Measurements from ENCODE around the gene TLR4.

The TLR4 gene

DNA sequence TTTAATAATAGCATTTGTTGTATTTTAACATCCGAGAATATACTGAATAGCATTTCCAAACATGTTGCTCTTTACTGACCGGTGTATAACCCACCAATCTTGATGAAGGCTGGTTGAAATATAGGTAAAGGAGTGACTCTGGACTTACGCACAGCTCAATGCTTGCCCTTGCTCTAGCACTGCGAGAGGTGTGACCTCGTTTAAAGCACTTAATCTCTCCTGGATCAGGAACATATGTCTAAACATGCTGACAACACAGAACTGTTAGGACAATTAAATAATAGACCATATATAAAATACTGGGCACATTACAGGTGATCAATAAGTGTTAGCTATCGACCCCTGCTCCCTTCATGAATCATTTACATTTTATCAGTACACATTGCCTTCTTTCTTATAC lies 28.3 kb downstream of the TLR4 start:
- H4K20me1 ChIP-seq: no peaks in the 10 kb centered on the region; a peak in 1 of 22 replicates
- TF ChIP-seq Cebpa-rat (IDR thresholded peaks at IDR 0.05): no peak
- no peak overlapping the region for H3K4me2 ChIP-seq
- H3K27ac ChIP-seq: no peak overlapping the region
- H3K27me3 ChIP-seq: no peaks in the 10 kb centered on the region
- no peak overlapping the region for H3K9ac ChIP-seq
- H3K36me3 ChIP-seq: no peaks in the 10 kb centered on the region
- H3K9me3 ChIP-seq (replicated peaks in 1 of 11): no peaks in the 10 kb centered on the region
- H3K4me3 ChIP-seq: no peak overlapping the region
- peaks cover 0 to 37% (median 0%) of the 10 kb centered on the region in 10 experiments; a peak in 3 of 20 replicates for H3K4me1 ChIP-seq

DNA sequence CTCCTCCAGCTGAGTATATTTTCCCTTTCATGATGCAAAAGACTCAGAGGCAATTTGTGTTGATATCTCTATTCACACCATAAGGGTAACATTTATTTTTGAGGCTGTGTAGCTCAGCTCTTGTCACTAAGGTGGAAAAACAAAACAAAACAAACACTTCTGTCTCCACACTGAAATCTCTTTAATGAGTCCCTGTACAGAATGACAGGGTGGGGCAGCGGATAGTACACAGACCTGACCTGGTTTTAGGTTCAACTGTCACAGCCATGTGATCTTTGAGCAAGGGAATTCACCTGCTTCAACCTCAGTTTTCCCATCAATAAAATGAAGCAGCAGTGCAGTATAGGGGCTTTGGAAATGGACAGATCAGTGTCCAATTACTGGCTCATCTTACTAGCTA lies 29.3 kb downstream of the TLR4 start:
- Histone ChIP-seq H3K4me1 (peaks cover 0 to 34% (median 0%) of the 10 kb centered on the region in 10 experiments; a peak in 3 of 20 replicates), H3K4me3 (no peak overlapping the region), H3K27me3 (no peaks in the 10 kb centered on the region), H3K27ac (no peak overlapping the region), H3K9me3 (replicated peaks in 1 of 11) (no peaks in the 10 kb centered on the region), H3K36me3 (no peaks in the 10 kb centered on the region), H3K4me2 (peak overlapping the region in 2 of 11 experiments; percentile 9 to 47; a peak in 2 of 22 replicates), H4K20me1 (no peaks in the 10 kb centered on the region; a peak in 1 of 22 replicates), H3K9ac (no peak overlapping the region)
- TF ChIP-seq Cebpa-rat (IDR thresholded peaks at IDR 0.05): no peak

DNA sequence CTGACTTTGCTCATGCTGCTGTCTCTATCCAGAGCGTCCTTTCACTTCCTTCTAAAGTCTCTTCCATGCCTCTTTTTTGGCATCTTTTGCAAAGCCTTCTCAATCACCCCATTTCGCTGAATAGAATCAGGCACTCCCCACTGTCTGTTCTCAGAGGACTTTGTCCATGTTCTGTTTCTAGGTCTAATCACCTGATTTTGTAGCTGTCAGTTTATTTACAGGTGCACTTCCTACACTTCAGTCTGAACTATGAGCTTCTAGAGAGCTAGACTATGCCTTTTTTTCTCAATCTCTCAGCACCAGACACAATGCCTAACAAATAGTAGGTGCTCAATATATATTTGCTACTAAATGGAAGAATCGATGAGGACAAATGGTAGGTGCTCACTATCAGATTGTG lies 29.9 kb downstream of the TLR4 start:
- no peaks in the 10 kb centered on the region for H3K9me3 ChIP-seq (replicated peaks in 1 of 11)
- no peaks in the 10 kb centered on the region; a peak in 1 of 22 replicates for H4K20me1 ChIP-seq
- no peak overlapping the region for H3K4me3 ChIP-seq
- H3K9ac ChIP-seq: no peak overlapping the region
- no peak overlapping the region for H3K27ac ChIP-seq
- no peaks in the 10 kb centered on the region for H3K27me3 ChIP-seq
- no peaks in the 10 kb centered on the region for H3K36me3 ChIP-seq
- H3K4me2 ChIP-seq: peak overlapping the region in 2 of 11 experiments; percentile 9 to 47; a peak in 2 of 22 replicates
- H3K4me1 ChIP-seq: peaks cover 0 to 34% (median 0%) of the 10 kb centered on the region in 10 experiments; a peak in 3 of 20 replicates
- TF ChIP-seq Cebpa-rat (IDR thresholded peaks at IDR 0.05): no peak

DNA sequence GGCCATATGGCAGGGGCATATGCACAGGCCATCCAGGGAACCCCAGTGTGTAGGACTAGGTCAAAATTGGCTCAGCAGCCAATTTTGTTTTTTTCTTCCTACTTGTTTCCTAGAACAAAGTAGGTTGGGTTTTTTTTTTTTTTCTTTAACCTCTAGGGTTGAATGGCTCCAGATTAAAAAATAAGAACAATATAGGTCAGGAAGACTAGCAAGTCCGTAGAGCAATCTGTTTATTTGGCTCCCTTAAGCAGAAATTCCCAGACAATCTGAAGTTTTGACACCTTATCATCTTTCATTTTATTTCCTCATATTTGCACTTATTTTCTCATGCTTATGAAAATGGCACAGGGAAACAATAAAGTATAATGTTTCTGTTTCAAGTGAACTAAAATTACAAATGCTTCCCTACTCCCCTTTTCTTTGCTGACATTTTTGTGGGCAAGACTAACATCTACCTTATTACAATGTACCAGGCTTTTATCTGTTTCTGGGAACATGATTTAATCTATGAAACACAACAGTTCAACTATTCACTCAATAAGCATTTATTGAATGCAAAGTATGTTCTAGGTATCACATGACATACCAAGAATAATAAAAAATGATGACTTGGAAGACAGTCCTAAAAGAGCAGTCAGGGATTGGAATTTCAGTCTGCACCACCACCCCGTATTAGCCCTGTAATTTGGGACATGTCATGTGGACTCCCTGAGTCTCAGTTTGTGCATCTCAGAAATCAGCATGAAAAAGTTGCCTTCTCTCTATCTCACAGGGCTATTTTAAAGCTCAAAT lies 30.5 kb downstream of the TLR4 start:
- no peak overlapping the region for H3K4me2 ChIP-seq
- no peaks in the 10 kb centered on the region for H3K36me3 ChIP-seq
- no peaks in the 10 kb centered on the region for H3K9me3 ChIP-seq (replicated peaks in 1 of 11)
- H4K20me1 ChIP-seq: no peaks in the 10 kb centered on the region; a peak in 1 of 22 replicates
- no peak for TF ChIP-seq Cebpa-rat (IDR thresholded peaks at IDR 0.05)
- H3K9ac ChIP-seq: no peak overlapping the region
- H3K27me3 ChIP-seq: no peaks in the 10 kb centered on the region
- H3K4me3 ChIP-seq: no peak overlapping the region
- H3K27ac ChIP-seq: no peak overlapping the region
- H3K4me1 ChIP-seq: peaks cover 0 to 32% (median 0%) of the 10 kb centered on the region in 10 experiments; a peak in 3 of 20 replicates

DNA sequence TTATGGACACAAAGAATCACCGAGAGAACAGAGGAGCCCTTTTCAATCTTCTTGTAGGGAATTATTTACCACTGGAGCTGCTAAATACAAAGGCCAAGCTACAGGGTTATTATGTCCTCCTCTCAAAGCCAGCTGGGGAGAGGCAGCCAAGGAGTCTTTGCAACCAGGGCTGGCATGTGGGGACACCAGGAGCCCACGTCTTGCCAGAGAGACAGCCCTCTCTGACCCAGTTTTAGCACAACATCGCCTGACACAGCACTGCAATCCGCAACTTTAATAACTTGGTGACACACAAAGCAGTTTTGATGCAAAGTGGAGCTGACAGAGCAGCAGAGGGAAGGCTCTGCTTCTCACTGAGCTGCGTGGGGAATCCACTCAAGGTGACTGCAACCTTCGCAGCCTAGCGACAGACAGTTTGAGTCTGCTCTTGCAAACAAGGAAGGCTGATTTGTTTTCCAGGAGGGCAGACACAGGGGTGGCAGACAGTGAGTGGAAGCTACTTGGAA lies 33.6 kb downstream of the TLR4 start:
- TF ChIP-seq Cebpa-rat (IDR thresholded peaks at IDR 0.05): no peak
- Histone ChIP-seq H3K9me3 (replicated peaks in 1 of 11) (no peaks in the 10 kb centered on the region), H3K27me3 (peaks cover 0 to 17% (median 0%) of the 10 kb centered on the region in 11 experiments; a peak in 3 of 22 replicates)

DNA sequence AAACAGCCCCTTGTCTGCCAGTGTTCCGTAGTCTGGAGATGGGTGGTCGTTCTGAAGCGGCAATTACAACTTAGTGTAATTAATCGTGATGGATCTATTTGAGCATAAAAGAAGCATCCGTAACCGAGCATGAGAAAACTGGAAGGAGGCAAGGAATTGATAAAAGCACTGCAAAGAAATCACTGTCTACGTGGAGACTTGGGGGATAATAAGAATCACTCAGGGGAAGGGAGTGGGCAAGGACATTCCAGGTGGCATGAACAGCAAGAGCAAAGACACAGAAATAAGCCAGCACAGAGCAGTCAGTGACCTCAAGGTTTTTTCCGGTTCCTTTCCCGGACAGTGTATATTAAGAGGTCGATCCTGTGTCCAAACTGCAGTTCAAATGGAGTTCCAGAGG lies 35.0 kb downstream of the TLR4 start:
- Histone ChIP-seq H3K4me2 (no peak overlapping the region), H3K27ac (no peak overlapping the region), H3K4me1 (peaks cover 6 to 13% (median 6%) of the 10 kb centered on the region in 10 experiments; a peak in 19 of 20 replicates), H3K9ac (no peak overlapping the region), H3K4me3 (no peak overlapping the region), H3K36me3 (no peaks in the 10 kb centered on the region), H3K9me3 (replicated peaks in 1 of 11) (no peaks in the 10 kb centered on the region), H4K20me1 (peaks cover 0 to 3% (median 0%) of the 10 kb centered on the region in 11 experiments; a peak in 3 of 22 replicates), H3K27me3 (peaks cover 0 to 25% (median 0%) of the 10 kb centered on the region in 11 experiments; a peak in 3 of 22 replicates)
- TF ChIP-seq Cebpa-rat (IDR thresholded peaks at IDR 0.05): no peak

More for the DNA sequence above, 33.6 kb downstream of the TLR4 start:
- Histone ChIP-seq H3K4me1 (peaks cover 0 to 16% (median 0%) of the 10 kb centered on the region in 10 experiments; a peak in 2 of 20 replicates), H4K20me1 (no peaks in the 10 kb centered on the region; a peak in 3 of 22 replicates), H3K4me3 (no peak overlapping the region), H3K9ac (no peak overlapping the region), H3K36me3 (no peaks in the 10 kb centered on the region), H3K27ac (no peak overlapping the region), H3K4me2 (no peak overlapping the region)

DNA sequence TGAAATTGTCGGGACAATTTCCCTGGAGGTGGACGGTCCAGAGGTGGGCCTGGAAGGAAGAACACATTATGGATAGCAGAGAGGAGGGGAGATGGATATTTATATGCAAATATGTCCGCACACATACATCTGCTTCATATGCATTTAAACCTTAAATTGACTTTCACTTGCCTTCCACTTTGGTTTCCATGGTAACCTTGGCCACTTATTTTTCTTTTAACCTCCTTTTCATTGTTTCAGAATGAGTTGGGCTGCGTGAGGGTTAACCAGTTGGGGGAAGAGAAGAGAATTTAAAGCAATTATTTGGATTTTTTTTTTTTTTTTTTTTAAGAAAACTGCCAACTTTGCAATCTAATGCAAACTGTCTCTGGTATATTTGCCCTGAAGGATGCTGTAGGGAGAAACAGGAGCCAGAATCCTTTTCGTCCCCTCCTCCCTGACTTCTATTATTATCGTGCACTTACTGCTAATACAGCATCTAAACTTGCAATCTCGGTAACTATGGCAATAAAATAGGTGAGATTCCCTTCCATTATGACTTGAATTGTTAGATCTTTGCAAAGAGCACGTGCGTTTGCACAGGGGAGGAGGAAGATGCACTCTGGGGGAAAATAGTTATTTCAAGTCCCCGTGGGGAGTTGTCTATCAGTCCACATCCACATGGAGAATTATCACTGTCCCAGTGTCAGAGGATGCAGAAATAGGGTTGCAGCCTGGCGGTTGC lies 35.6 kb downstream of the TLR4 start:
- Histone ChIP-seq H3K9me3 (replicated peaks in 1 of 11) (no peaks in the 10 kb centered on the region), H3K4me2 (no peak overlapping the region), H3K4me3 (no peak overlapping the region)

DNA sequence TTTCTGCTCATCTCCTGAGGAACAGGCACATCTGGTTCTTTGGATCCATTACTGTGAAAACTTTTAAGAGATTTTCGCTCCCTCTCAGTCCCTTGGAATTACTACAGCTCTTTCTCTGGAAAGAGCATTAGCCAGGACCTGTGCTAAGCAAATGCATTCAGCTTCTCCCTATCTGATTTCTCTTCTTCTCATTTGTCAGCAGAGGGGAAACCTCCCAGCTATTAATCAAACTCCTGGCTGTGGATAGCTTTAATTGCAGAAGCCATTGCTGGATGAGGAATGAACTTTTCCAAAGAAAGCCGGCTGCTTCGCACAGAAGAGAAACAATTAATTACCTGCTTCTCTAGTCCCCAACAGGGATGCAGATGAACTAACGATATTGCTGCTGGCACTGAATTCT lies 37.9 kb downstream of the TLR4 start:
- H3K27ac ChIP-seq: no peak overlapping the region
- H4K20me1 ChIP-seq: peaks cover 0 to 11% (median 0%) of the 10 kb centered on the region in 11 experiments; a peak in 3 of 22 replicates
- no peak overlapping the region for H3K9ac ChIP-seq
- H3K36me3 ChIP-seq: no peaks in the 10 kb centered on the region
- no peak for TF ChIP-seq Cebpa-rat (IDR thresholded peaks at IDR 0.05)
- H3K9me3 ChIP-seq (replicated peaks in 1 of 11): no peaks in the 10 kb centered on the region
- no peak overlapping the region for H3K4me3 ChIP-seq
- no peak overlapping the region for H3K4me2 ChIP-seq
- H3K4me1 ChIP-seq: peaks cover 21 to 29% (median 22%) of the 10 kb centered on the region in 10 experiments
- H3K27me3 ChIP-seq: peaks cover 12 to 50% (median 18%) of the 10 kb centered on the region in 11 experiments

More for the DNA sequence above, 35.6 kb downstream of the TLR4 start:
- Histone ChIP-seq H3K27me3 (peaks cover under 1 to 26% (median 2%) of the 10 kb centered on the region in 11 experiments; a peak in 17 of 22 replicates), H3K27ac (no peak overlapping the region), H4K20me1 (peaks cover 0 to 7% (median 0%) of the 10 kb centered on the region in 11 experiments; a peak in 3 of 22 replicates), H3K4me1 (peaks cover 12 to 19% (median 12%) of the 10 kb centered on the region in 10 experiments), H3K9ac (no peak overlapping the region), H3K36me3 (no peaks in the 10 kb centered on the region)
- no peak for TF ChIP-seq Cebpa-rat (IDR thresholded peaks at IDR 0.05)
